ENCODE results near the gene PRKCZ.

PRKCZ gene

DNA sequence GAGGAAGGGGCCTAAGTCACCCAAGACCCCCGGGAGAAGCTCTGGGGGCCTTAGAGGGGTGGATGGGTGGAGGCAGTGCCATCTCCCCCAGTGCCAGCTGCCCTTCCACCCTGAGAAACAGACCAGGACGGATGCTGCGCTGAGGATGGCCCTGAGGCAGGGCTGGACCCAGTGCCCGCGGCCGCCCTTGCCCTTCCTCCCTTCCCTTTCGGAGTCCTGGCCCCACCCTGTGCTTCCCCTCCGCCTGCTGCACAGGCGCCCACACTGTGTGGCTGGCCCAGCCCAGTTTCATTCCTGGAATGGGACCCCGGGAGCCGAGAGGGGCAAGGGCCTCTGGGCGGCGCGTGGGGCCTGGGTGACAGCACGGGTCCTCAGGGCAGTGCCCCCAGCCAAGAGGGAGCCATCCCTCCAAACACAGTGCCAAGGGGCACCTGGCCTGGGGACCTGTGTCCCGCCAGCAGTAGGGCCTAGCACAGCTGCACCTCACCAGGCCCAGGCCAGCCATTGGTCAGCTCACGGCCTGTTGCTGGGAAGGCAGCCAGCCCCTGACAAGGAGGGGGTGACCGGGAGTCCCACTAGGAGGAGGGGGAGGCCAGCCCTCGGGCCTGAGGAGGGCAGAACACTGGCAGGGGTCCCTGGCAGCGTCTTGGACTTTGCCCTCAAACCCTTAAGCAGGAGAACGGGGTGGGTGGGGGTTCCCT is 164.5 kb downstream of the PRKCZ start:
- TF ChIP-seq, protein P1, sequence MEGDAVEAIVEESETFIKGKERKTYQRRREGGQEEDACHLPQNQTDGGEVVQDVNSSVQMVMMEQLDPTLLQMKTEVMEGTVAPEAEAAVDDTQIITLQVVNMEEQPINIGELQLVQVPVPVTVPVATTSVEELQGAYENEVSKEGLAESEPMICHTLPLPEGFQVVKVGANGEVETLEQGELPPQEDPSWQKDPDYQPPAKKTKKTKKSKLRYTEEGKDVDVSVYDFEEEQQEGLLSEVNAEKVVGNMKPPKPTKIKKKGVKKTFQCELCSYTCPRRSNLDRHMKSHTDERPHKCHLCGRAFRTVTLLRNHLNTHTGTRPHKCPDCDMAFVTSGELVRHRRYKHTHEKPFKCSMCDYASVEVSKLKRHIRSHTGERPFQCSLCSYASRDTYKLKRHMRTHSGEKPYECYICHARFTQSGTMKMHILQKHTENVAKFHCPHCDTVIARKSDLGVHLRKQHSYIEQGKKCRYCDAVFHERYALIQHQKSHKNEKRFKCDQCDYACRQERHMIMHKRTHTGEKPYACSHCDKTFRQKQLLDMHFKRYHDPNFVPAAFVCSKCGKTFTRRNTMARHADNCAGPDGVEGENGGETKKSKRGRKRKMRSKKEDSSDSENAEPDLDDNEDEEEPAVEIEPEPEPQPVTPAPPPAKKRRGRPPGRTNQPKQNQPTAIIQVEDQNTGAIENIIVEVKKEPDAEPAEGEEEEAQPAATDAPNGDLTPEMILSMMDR (IDR thresholded peaks at IDR 0.05; ENCODE audit: low read depth, low read length), result no peak
- no peak for TF ChIP-seq POLR2A (IDR thresholded peaks at IDR 0.05; ENCODE audit: extremely low read depth, insufficient read length)
- TF ChIP-seq, protein P2, sequence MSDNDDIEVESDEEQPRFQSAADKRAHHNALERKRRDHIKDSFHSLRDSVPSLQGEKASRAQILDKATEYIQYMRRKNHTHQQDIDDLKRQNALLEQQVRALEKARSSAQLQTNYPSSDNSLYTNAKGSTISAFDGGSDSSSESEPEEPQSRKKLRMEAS (IDR thresholded peaks at IDR 0.05; ENCODE audit: low read depth, low read length), result no peak
- TF ChIP-seq MYC (IDR thresholded peaks at IDR 0.05; ENCODE audit: low read depth, low read length), result no peak
- H3K4me3 ChIP-seq (ENCODE audit: low read depth, low read length), result no peak overlapping the region
- DNase-seq (ENCODE audit: low read depth), result no peak

DNA sequence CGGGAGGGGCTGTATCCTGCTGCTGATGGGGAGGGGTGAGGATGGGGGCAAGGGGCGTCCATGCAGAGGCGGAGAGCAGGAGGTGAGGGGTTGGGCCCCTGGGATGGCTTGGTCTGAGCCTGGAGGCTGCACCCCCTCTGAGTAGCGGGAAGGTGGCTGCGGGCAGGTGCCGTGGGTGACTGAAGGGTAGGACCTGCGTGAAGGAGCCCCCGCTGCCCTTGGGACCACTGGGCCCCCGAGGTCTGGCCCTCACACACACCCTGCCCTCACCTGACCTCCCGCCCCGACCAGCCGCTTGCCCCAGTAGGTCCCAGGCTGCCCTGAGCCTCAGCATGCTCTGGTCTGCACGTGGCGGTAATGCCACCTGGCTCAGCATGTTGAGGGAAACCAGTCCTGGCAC is 165.1 kb downstream of the PRKCZ start:
- H3K4me3 ChIP-seq (ENCODE audit: low read depth, low read length), result no peak overlapping the region
- no peak for DNase-seq (ENCODE audit: low read depth)
- TF ChIP-seq, protein P1 (IDR thresholded peaks at IDR 0.05; ENCODE audit: low read depth, low read length), result no peak
- TF ChIP-seq POLR2A (IDR thresholded peaks at IDR 0.05; ENCODE audit: extremely low read depth, insufficient read length), result no peak
- no peak for TF ChIP-seq MYC (IDR thresholded peaks at IDR 0.05; ENCODE audit: low read depth, low read length)
- TF ChIP-seq, protein P2 (IDR thresholded peaks at IDR 0.05; ENCODE audit: low read depth, low read length), result no peak

DNA sequence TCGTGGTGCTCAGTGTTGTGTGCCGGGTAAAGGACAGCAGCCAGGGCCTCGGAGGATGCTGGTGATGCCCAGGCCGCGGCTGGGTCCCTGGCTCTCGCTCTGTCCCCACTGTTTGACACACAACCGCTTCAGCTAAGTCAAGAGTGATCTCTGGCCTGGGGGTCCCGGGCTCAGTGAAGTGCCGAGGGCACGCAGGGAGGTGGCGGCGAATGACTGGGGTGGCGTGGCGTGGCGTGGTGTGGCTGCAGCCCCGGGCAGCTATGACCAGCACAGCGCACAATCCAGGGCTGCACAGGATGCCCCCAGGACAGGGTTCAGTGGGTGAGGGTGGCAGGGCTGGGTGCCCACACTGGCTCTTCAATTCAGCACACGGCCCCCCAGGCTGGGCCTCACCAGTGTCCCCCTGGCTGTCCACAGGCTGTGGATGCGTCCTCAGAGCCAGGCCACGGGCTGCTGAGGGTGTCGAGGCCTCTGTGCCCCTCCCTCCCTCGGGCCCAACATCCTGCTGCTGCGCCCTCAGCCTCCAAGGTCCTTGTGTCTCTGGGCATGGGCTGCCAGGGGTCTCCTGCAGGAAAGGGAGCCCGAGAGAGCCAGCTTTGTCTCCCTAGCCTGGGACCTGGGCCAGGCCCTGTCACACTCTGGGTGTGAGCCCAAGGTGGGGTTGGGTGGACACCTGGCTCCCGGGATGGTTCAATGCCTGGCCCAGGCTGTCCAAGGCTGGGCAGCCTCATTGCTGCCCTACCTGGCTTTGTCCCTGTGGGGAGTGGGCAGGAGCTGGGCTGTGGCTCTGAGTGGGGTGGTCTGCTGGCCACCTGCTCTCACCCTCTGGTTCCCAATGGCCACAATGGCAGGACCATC is 165.9 kb downstream of the PRKCZ start:
- TF ChIP-seq, protein P1 (IDR thresholded peaks at IDR 0.05; ENCODE audit: low read depth, low read length), result no peak
- TF ChIP-seq, protein P2 (IDR thresholded peaks at IDR 0.05; ENCODE audit: low read depth, low read length), result no peak
- TF ChIP-seq POLR2A (IDR thresholded peaks at IDR 0.05; ENCODE audit: extremely low read depth, insufficient read length) (no peak), MYC (IDR thresholded peaks at IDR 0.05; ENCODE audit: low read depth, low read length) (no peak)
- DNase-seq (ENCODE audit: low read depth), result no peak
- no peak overlapping the region for H3K4me3 ChIP-seq (ENCODE audit: low read depth, low read length)

DNA sequence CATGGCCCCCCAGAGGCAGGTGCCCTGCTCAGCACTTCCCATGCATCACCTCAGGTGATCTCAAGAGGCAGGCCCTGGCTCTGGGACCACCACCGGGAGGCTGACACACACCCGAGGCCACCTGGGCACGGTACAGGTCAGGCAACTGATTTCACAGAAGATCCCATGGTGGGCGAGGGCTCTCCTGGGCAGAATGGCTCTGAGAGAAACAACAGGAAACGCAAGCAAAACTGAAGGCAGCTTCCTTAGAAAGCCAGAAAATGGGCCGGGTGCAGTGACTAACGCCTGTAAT is 166.5 kb downstream of the PRKCZ start:
- TF ChIP-seq, protein P1 (IDR thresholded peaks at IDR 0.05; ENCODE audit: low read depth, low read length), result no peak
- TF ChIP-seq POLR2A (IDR thresholded peaks at IDR 0.05; ENCODE audit: extremely low read depth, insufficient read length), result no peak
- no peak for DNase-seq (ENCODE audit: low read depth)
- no peak overlapping the region for H3K4me3 ChIP-seq (ENCODE audit: low read depth, low read length)

DNA sequence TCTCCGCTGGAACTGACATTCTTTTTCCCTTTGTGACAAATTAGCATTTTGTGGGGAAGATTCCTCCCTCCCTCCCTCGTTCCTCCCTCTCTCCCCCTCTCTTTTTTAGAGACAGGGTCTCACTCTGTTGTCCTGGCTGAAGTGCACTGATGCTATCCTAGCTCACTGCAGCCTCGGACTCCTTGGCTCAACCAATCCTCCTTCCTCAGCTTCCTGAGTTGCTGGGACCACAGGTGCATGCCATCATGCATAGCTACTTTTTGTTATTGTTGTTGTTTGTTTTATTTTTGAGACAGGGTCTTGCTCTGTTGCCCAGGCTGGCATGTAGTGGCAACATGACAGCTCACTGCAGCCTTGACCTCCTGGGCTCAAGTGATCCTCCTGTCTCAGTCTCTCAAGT is 171.1 kb downstream of the PRKCZ start:
- DNase-seq (ENCODE audit: low read depth), result no peak

More for the DNA sequence above, 171.1 kb downstream of the PRKCZ start:
- TF ChIP-seq, protein P1 (IDR thresholded peaks at IDR 0.05; ENCODE audit: low read depth, low read length), result no peak
- TF ChIP-seq, protein P2 (IDR thresholded peaks at IDR 0.05; ENCODE audit: low read depth, low read length), result no peak
- TF ChIP-seq POLR2A (IDR thresholded peaks at IDR 0.05; ENCODE audit: extremely low read depth, insufficient read length) (no peak), MYC (IDR thresholded peaks at IDR 0.05; ENCODE audit: low read depth, low read length) (no peak)
- no peak overlapping the region for H3K4me3 ChIP-seq (ENCODE audit: low read depth, low read length)

All from NB4 (cell line).